K562 (cell line): ENCODE measurements around the gene TUT1. TPM values are rescaled to one million over a fixed set of nuclear protein-coding genes. Genes with fewer than 3 reads are reported as not detected.

Experiments
- ATF4 ChIP-seq: fragments of 450-650 bp; formaldehyde crosslinking; IDR thresholded peaks from 2 replicates; pipeline ENCODE4 v1.4.0; 2022; ENCODE audit warnings: mild to moderate bottlenecking, moderate library complexity
- CHAMP1 ChIP-seq: fragments of 450-650 bp; IDR thresholded peaks from 2 replicates; pipeline ENCODE4 v1.6.1; 2016; ENCODE audit warnings: mild to moderate bottlenecking
- HES1 ChIP-seq: fragments of 450-650 bp; IDR thresholded peaks from 2 replicates; pipeline ENCODE4 v1.6.1; 2016; ENCODE audit warnings: low read depth, mild to moderate bottlenecking, moderate library complexity
- SMARCE1 ChIP-seq: fragments of 450-650 bp; IDR thresholded peaks from 2 replicates; pipeline ENCODE4 v1.7.1; 2016; ENCODE audit warnings: mild to moderate bottlenecking
- STAT5A ChIP-seq: IDR thresholded peaks from 2 replicates; pipeline ENCODE4 v1.6.1; 2012; ENCODE audit warnings: low read length, inconsistent platforms, borderline replicate concordance
- TFAM ChIP-seq: fragments of 250-450 bp; sonication (Bioruptor Pico); conservative IDR thresholded peaks from 2 replicates; pipeline ENCODE4 v1.5.0; 2021; ENCODE audit warnings: mild to moderate bottlenecking, moderate library complexity
- THAP12 ChIP-seq: fragments of 250-450 bp; sonication (Bioruptor Pico); IDR thresholded peaks from 2 replicates; pipeline ENCODE4 v1.9.0; 2021; ENCODE audit warnings: mild to moderate bottlenecking, inconsistent platforms
- ZBTB9 ChIP-seq: fragments of 450-650 bp; formaldehyde crosslinking; IDR thresholded peaks from 2 replicates; pipeline ENCODE4 v1.4.0; 2020; ENCODE audit warnings: mild to moderate bottlenecking, moderate library complexity
- ZNF407 ChIP-seq: fragments of 450-650 bp; IDR thresholded peaks from 2 replicates; pipeline ENCODE4 v1.6.1; 2016; ENCODE audit warnings: low read depth
- ZZZ3 ChIP-seq: fragments of 450-650 bp; IDR thresholded peaks from 2 replicates; pipeline ENCODE4 v1.6.1; 2016; ENCODE audit warnings: antibody characterized with exemption, mild to moderate bottlenecking, moderate library complexity
- polyA plus RNA-seq, 8 experiments: library from polyadenylated mRNA; depleted of rRNA in 4 of 8; stranded (reverse) in 5 of 8; unstranded in 3 of 8; fragments of >200 nt; fragmentation: Nextera tagmentation in 2 of 8; fragmentation: Illumina TruSeq in 1 of 8; extraction: Ambion mirVana in 2 of 8; extraction: Trizol in 1 of 8; gene quantifications; 2 replicates each; pipeline versions ENCODE4 v1.2.1 to v1.2.3, GENCODE V29; 2011 to 2014; ENCODE audit warnings: inconsistent platforms in 1 of 8, missing spikeins in 1 of 8
- total RNA-seq, 7 experiments: library from RNA; depleted of rRNA in 6 of 7; stranded (reverse); fragments of >200 nt in 6 of 7; fragmentation: Illumina TruSeq in 2 of 7; extraction: Trizol in 2 of 7; gene quantifications; 2 replicates each; pipeline versions ENCODE4 v1.2.1 to v1.2.3, GENCODE V29; 2011 to 2021; ENCODE audit warnings: low replicate concordance in 1 of 7

The TUT1 gene
- total and polyA plus RNA-seq, 9 of the 15 experiments (the other 6 are each of a cell fraction or from before 2014, with no cell fraction given): 0.66 to 44.3 (median 15.7) TPM

- TF ChIP-seq ZBTB9 (CRISPR knock-in tag): 0 out of 2 replicates have a peak, but pooled peaks have one; percentile 42
- no peak for TF ChIP-seq ZNF407
- no peak; the same call in 1 of the 2 replicates for TF ChIP-seq THAP12
- TF ChIP-seq ZZZ3: peak; percentile 97
- no peak for TF ChIP-seq CHAMP1
- TF ChIP-seq STAT5A: no peak
- no peak for TF ChIP-seq ATF4 (CRISPR knock-in tag)
- TF ChIP-seq HES1: no peak
- TF ChIP-seq TFAM (CRISPR knock-in tag): no peak
- peak; percentile 56 for TF ChIP-seq SMARCE1
Observed at GRCh38 chr11:62573592-62574362, 17.5 kb downstream of the TUT1 start, which contains the start of gene EEF1G (continued).
